CD1c-positive myeloid dendritic cell (primary cell): ENCODE results near the gene CDX2.
"Not testable (repeated sequence)": the region's sequence is repeated elsewhere in the genome, so short reads cannot be mapped to it uniquely, and the experiment has no call there.

Experiments used
- DNase-seq: peaks from one replicate; pipeline ENCODE4 v3.0.0-alpha.2; 2016; ENCODE audit errors: extremely low spot score

Gene CDX2

DNA sequence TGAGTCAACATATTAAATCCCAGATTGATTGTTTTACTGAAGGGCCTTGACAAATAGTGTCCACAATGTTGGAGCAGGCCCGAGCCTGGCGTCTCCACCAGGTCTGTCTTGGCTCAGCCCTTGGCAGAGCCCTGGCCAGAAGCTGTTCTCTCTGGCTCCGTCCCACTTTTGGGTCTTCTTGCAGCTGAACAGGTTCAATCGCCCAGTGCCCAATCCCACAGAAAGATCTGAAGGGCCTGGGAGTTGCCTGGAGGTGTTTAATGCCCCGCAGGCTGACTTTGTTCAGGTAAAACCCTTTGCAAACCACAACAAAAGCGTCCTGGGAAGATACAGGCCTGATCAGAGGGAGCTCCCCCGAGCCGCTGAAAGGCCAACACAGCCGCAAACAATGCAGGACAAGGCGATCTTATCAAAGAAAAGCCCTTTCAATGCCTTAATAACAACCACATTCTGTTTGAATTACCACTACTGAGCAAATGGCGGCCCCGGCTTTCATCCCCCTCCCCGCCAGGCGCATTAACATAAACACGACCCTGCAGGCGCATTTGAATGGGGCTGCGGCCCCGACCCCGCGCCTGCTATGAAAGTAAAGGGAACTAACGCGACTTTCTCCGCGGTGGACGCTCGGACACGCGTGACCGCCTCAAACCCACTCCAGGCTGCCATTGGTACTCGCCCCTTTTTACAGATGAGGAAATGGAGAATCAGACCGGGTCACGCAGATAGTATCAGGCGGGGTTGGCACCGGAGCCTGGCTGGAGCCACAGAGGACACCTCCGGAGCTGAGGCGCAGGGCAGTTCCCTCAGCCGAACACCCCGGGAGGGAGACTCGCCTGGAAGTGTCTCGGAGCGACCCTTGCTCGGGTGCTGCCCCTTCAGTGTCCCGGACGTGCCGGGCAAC lies 3.1 kb downstream of the CDX2 start:
- no peak for DNase-seq

DNA sequence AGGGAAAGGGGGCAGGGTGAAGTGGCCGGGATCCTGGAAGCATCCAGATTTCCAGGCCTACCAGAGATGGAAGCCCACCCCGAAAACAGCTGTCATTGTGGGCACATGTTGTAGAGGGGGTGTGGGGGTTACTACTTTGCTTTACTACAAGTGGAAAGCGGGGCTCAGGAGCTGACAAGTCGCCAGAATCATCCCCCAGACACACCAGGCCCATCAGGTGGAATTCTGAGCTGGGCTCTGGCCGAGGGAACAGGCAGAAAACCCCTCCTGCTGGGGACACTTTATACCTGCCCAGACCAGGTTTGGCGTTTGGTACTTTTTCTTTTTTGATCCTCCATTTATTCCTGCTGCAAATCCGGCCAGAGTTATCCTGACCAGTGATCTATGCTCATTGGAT lies 3.8 kb downstream of the CDX2 start:
- DNase-seq, result no peak

DNA sequence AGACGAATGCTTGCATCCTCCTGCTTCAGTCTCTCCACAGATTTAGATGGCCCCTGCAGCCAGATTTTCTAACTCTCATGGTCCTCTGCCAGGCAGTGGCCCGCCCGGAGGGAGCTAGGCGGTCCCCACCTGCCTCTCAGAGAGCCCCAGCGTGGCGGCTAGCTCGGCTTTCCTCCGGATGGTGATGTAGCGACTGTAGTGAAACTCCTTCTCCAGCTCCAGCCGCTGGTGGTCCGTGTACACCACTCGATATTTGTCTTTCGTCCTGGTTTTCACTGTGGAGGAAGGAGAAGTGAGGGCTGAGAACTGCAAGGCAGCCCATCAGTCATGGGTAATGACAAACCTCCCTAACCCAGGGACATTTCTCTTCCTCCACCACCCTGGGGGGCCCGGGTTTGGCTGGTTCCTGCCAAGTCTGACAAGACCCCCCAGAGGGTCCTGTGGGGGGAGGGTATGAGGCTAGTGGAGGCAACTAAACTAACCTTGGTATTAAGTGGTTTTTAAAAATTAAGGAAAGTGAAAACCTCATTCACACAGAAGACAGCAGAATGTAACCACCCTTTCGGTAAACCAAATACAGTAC lies 4.3 kb downstream of the CDX2 start:
- DNase-seq, result no peak

DNA sequence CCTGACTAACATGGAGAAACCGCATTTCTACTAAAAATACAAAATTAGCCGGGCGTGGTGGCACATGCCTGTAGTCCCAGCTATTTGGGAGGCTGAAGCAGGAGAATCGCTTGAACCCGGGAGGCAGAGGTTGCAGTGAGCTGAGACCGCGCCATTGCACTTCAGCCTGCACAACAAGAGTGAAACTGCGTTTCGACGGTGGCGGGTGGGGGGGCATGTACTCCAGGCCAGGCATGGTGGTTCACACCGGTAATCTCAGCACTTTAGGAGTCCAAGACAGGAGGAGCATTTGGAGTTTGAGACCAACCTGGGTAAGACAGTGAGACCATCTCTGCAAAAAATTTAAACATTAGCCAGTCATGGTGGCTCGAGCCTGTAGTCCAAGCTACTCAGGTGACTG lies 4.9 kb downstream of the CDX2 start:
- DNase-seq, result not testable (repeated sequence)

DNA sequence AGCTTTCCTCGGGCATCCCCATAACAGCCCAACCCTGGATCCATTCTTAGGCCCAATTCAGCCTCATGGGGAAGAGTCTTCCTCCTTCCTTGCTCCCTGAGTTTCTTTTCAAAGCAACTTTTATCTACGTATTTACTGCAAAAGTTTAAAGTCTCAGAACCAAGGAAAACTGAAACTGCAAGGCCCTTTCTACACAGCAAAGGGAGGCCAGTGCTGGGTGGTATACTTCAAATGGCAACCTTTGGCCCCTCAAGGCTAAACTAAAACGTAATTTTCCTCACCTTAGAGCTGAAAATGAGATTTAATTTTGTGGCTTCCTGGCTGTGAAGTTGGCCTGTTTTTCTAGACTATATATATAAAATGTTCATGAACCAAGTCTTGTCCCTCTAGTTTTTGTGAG lies 5.6 kb downstream of the CDX2 start:
- DNase-seq, result no peak

DNA sequence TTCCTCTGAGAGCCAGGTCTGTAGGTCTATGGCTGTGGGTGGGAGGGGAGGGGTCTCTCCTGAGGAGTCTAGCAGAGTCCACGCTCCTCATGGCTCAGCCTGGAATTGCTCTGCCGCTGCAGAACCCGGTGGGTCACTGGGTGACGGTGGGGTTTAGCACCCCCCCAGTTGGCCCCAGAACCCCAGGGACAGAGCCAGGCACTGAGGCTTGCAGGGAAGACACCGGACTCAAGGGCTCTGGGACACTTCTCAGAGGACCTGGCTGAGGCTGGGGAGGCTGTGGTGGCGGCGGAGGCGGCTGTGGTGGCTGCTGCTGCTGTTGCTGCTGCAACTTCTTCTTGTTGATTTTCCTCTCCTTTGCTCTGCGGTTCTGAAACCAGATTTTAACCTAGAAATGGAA lies 6.1 kb downstream of the CDX2 start:
- DNase-seq, result no peak

DNA sequence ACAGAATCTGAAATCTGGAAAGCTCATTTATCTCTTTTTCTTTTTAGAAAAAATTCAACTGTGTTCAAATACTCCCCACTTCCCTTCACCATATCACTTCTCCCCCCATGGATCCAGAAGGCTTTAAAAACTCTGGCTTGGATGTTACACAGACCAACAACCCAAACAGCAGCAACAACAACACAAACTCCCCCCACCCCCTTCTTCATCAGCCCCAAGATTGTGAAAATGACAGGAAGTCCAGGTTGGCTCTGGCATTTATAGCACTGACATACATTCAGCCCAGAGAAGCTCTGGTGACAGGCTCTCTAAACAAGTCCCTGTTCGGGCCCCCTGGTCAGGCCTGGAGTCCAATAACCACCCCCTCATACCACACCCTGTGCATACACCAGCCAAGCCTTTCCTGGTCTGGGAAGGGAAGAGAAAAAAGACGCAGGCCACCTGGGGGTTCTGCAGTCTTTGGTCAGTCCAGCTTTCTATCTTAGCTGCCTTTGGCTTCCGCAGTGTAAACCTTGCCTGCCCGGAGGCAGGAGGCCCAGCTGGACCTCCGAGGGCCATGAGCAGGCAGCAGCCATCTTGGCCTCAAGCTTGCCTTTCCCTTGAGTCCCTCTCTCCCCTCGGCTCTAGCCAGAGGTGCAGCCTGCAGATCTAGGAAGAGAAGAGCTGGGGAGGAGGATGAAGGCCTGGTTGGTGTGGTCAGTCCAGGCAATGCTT lies 6.8 kb downstream of the CDX2 start:
- no peak for DNase-seq

DNA sequence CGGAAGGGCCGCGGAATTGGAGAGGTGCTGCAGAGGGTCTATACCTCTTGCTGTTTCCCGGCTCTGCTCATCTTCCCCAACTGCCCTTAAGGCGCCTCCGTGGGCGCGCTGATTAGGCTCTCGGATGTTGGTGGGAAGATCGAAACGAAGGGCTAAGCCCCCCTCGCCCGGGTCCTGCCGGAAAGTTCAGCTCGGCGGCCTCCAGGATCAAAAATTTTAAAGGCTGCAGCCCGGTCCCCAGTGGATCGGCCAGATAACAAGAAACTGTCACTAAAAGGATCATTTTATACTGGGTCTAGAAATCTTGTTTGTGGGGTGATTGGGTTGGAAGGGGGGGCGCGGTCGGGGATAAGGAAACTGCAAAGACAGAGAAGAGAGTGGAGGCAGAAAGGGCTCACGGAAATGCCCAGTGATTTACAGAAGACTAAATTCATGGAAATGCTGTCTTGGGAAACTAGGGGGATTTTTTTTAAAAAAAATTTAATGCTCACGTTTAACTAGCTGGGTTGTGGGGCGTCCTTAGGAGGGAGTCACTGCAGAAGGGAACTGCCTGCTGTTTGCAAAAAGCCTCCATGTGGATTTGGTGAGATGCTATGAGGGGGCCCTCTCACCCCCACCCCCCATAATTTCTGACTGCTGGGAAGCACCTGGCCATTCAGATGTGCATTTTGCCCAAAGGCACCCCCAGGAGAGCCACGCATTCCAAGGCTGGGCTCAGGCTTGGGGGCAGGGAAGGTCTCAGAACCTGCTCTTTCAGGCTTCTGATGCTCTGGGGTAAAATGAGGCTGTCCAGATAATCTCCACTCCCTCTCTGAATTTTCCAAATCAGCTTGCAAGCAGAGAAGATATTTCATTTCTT lies 7.7 kb downstream of the CDX2 start:
- DNase-seq, result no peak

DNA sequence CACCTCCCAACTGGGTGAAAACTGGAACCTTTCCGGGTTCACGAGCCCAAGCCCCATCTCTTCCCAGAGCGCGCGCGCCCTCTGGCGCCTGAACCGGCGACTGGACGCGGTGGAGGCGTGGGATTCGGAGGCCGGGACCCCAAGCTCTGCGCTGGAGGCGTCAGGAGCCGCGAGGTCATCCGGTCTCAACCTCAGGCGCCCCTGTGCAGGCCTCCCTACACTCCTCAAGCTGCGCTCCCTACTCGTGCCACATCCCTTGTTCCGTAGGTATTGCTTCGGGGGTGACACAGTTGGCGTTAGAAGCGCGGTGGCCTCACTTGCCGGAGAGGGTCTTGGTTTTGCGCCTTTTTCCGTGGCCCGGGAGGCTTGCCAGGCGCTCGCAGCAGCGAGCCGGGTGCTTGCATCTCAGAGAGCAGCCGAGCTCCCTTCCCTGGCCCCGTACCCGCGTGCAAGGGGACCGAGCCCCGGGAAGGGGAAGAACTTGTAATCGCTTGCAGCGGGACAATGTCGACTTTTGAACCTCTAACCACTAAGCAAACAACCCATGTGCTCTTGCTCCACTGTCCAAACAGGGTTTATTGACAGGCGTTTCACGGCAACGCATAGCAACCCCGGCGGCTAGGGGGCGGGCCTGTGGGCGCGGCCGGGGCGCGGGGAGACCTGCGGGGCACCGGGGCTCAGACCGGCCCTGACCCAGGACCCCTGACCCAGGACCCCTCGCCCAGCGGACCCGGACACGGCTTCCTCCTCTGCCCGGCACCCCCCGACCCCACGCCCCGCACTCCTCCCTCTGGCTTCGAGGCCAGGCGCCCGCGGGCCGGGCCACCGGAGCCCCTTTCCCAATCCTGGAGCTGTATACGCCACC lies 8.5 kb downstream of the CDX2 start:
- DNase-seq, result peak; percentile 54

DNA sequence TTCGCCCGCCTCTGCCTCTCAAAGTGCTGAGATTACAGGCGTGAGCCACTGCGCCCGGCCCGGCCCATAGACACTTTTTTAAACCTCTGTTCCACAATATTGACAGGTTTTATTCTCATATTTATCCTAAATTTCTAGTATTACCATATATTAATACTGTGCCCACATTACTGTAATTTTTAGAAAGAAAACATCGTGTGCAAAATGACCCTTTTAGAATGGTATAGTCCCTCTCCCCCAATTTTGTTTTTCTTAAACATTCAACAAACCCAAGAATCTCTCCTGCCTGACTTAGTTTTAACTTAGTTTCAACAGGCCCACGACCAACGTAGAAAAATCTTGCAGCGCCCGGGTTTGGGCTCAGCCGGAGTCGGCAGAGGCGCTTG lies 9.1 kb downstream of the CDX2 start:
- DNase-seq, result no peak

DNA sequence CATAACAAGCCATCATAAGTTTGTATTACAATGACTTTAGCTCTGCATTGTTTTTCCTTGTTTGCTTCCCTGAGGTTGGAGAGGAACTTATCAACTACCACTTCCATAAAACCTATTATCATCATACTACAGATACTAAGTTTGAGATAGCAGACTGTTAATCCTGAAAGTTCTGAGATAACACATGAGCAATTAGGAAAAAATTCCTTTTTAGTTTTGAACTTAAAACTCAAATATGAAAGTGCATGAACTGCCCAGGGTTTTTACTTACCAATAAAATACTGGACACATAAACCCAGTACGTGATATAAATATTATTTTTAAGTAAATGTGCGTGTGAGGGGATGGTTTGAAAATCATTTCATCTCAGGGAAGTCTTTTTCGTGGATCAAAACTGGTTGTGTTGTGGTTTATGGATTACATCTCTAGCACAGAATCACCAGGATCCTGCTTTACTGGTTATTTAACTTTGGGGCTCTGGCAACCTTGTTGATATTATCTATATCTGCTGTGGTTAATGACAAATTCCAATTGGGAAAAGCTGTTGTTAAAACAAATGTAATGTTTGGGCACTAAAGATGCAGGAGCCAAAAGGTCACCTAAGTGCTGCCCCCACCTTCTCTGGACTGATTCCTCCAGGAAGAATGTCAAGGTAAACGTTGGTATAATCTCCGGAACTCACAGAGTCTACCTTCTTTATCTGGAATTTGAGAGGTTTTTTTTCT lies 12.4 kb downstream of the CDX2 start:
- no peak for DNase-seq

DNA sequence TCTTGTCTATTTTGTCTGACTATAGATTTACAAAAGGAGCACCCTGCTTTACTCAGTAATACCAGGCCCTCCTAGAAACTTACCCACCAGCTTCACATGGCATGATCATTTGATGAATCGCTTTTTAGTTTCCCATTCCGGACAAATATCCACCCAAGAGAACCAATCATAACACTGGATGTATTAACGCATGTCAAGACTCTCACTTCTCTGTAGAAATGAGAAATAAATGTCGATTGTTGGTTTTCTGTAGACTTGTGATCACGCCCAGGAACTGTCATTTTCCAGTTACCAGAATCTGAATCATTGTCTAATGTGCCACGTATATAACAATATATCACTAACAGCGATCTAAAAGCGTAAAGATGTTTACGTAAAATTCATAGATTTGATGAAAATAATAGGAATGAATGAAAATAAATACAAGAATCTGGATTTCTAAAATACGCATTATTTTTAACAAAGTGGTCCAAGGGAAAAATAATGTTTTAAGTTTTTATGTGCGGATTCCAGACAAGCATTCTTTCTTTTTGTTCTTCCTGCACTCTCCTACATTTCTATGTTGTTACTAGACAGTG lies 14.0 kb downstream of the CDX2 start:
- no peak for DNase-seq

DNA sequence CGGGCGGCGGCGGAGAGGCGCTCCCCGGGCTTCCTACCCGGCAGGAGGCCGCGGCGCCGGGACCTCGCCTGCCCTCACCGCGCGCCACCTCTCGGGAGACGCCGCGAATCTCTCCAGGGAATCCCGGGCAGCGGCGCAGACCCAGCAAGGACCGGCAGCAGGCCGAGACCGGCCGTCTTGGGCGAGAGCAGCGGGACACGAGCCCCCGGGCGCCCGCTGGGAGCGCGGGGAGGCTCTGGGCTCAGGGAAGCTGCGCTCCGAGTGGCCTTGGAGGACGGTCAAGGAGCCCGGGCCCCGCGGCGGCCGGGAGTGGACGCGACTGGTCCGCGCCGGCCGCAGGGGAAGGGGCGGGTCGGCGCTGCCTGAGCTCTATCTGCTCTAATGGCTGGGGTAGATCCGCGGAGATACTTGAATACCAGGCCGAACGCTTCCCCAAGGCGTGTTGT lies 14.7 kb downstream of the CDX2 start:
- DNase-seq, result no peak

DNA sequence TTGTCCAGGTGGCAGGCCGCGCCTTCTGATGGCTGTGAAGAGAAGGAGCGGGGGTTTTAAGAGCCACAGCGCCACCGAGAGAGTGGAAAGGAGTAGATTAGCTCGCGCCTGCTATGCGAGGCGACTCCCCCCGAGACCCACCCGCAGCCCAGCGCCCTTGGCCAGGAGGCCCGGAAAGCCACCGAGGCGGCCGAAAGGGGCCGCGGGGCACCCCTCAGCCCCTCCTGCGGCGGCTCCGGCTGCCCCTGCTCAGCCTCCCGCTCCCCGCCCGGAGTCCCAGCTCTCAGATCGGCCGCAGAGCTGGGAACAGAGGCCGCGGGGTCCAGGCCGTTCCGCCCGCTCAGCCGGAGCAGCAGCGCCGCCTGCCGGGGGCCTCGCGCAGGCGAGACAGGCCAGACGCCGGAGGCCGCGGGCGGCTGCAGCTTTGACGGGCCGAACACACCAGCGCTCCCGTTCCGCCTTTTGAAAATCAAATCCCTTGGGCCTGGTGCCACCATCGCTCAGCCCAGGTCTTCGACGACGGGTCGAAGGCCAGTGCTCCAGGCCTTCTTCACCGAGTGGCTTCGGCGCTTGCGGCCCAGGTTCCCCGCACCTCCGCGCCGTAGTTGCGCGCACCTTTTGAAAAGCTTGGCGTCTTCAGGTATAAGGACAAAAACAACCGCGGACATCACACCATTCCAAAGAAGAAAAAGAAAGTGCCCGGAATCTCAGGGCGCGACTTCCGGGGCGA lies 15.3 kb downstream of the CDX2 start:
- peak; percentile 84 for DNase-seq

DNA sequence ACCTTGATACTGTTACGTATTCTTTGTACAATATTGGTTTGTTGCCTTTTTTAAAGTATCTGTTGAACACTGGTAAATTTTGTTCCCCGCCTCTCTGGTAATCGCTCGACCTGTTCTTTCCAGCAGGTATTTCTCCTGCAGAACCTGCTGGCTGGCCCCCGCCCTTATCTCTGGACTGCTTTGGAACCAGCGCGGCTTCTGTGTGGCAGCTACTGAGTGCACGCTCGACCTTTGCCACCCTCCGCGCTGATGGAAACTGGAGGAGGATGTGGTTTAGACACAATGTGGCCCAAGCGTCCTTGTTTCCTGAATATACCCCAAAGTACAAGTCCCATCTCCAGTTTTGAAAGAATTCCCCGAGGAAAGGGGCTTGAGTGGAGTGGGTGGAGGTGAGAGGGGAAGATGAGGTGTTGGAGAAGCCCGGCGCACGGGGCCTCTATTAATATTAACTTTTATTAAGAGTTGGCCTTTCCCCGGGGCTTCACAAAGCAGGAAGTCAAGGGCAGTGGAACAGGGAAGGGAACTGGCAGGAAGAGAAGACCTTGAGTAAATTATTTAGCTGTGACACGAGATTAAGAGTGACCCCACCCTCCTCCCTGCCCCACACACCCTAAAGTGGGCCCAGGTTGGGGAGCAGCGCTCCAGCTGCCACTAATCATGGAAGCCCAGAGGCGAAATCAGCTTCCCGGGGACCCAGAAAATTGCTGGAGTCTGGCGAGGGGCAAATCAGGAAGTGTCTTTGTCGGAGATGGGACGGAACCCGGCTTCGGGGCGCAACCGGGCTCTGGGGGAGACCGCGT lies 16.0 kb downstream of the CDX2 start:
- no peak for DNase-seq

DNA sequence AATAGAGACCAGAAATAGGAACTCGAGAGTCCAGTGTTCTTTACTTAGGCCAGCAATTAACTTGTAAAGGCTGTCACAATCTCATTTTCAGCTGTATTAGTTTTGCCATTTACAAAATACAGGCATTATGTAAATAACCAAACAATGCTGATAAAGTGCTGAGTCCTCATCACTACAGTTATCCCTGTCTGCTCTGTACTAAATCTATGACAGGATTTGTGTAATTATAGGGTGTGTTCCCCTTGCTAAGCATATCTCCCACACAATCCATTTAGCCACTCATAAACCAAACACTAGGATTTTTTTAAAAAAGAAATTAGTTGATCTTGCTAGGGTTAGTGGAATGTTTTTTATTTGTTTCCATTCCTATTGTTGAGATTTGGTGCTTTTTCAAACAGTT lies 26.1 kb downstream of the CDX2 start:
- no peak for DNase-seq

DNA sequence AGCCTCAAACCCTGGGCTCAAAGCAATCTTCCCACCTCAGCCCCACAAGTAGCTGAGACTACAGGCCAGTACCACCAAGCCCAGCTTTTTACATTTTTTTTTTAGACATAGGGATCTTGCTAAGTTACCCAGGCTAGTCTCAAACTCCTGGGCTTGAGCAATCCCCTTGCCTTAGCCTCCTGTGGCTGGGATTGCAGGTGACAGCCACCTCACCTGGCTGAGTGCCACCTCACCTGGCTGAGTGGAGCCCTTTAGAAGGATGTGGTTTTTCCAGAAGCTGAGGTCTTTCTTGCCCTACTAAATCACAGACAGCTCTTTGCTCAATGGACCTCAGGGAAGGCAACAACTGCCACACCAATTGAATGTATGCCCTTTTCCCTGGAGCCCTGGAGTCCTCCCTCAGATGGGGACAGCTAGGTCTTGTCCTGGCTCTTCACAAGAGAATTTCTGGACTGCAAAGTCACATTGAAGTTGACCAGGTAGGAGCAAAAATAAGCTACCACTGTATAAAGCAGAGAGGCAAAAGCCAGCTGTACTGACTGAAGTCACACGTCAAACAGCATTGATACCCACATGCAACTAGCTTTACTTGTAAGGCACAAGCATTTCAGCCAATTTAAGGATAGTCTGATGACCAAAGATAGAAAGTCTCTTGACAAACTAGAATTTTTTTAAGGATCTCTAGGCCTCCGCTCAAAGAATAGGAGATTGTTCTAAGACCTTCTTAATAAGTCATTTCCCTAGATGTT lies 35.4 kb downstream of the CDX2 start:
- no peak for DNase-seq

DNA sequence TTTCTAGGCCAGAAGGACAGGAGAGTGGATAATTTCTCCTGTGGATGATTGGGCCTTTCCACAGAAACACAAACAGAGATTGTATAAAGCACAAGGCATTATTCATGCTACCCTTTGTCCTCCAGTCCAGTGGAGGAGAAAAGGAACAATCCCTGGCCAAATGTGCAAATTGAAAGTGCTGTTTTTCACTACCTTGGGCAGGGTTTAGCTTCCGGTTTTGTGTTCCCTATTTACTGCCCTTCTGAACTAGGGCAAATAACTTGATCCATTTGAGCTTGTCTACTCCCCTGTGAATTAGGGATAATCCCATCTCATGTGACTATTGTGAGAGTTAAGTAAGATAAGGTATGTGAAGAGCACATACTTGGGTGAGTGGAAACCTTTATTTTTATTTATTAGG lies 36.0 kb downstream of the CDX2 start:
- DNase-seq, result no peak
